Mesenchymal stem cell (in vitro differentiated cells and primary cell): Measurements from ENCODE around the gene COL24A1.

Source experiments
- DNase-seq: peaks from one replicate; pipeline ENCODE4 v3.0.0-alpha.2; 2013
- H2AFZ ChIP-seq: one replicate; pipeline ENCODE4 v1.6.1; 2013; ENCODE audit warnings: low read depth, mild to moderate bottlenecking, control low read depth, inconsistent platforms, low read length, moderate library complexity
- H2AK5ac ChIP-seq: 2 replicates; pipeline ENCODE4 v1.6.1; 2013; ENCODE audit warnings: low read length, moderate library complexity, mild to moderate bottlenecking, inconsistent platforms; ENCODE audit not compliant: severe bottlenecking
- H2BK120ac ChIP-seq: one replicate; pipeline ENCODE4 v1.6.1; 2013; ENCODE audit warnings: low read depth, mild to moderate bottlenecking, inconsistent platforms, low read length, moderate library complexity
- H2BK12ac ChIP-seq, 2 experiments: one replicate each; pipeline ENCODE4 v1.6.1; 2013; ENCODE audit warnings: inconsistent platforms in 2 of 2, low read length in 2 of 2, mild to moderate bottlenecking in 2 of 2, moderate library complexity in 2 of 2, control low read depth in 1 of 2
- H2BK15ac ChIP-seq: one replicate; pipeline ENCODE4 v1.6.1; 2013; ENCODE audit warnings: mild to moderate bottlenecking, low read depth, inconsistent platforms; ENCODE audit not compliant: poor library complexity, severe bottlenecking
- H2BK5ac ChIP-seq: 2 replicates; pipeline ENCODE4 v1.6.1; 2013; ENCODE audit warnings: low read depth, mild to moderate bottlenecking, low read length, control low read depth, inconsistent platforms; ENCODE audit not compliant: poor library complexity, severe bottlenecking
- H3K14ac ChIP-seq, 2 experiments: one replicate each; pipeline ENCODE4 v1.6.1; 2013; ENCODE audit warnings: inconsistent platforms in 2 of 2, low read length in 2 of 2, control low read depth in 1 of 2, mild to moderate bottlenecking in 1 of 2, moderate library complexity in 1 of 2
- H3K18ac ChIP-seq, 2 experiments: one replicate each; pipeline ENCODE4 v1.6.1; 2013; ENCODE audit warnings: inconsistent platforms in 2 of 2, low read length in 2 of 2, control low read depth in 1 of 2, low read depth in 1 of 2, mild to moderate bottlenecking in 1 of 2
- H3K23ac ChIP-seq, 2 experiments: one replicate each; pipeline ENCODE4 v1.6.1; 2013; ENCODE audit warnings: inconsistent platforms in 2 of 2, low read length in 2 of 2, mild to moderate bottlenecking in 2 of 2, moderate library complexity in 2 of 2, control low read depth in 1 of 2
- H3K27ac ChIP-seq: 2 replicates; pipeline ENCODE4 v1.5.1; 2013; ENCODE audit warnings: mild to moderate bottlenecking, moderate library complexity, low read length, control low read depth, inconsistent platforms; ENCODE audit not compliant: poor library complexity, severe bottlenecking
- H3K27me3 ChIP-seq, 2 experiments: 2 replicates each; pipeline versions ENCODE4 v1.6.1 to v1.7.0; 2013; ENCODE audit warnings: low read length in 2 of 2, mild to moderate bottlenecking in 2 of 2, moderate library complexity in 2 of 2, control low read depth in 1 of 2, inconsistent platforms in 1 of 2; ENCODE audit not compliant: control insufficient read depth in 1 of 2, insufficient read depth in 1 of 2
- H3K36me3 ChIP-seq, 2 experiments: 2 replicates each; pipeline versions ENCODE4 v1.6.1 to v1.7.0; 2013; ENCODE audit warnings: low read length in 2 of 2, control low read depth in 1 of 2, inconsistent platforms in 1 of 2, low read depth in 1 of 2, mild to moderate bottlenecking in 1 of 2; ENCODE audit not compliant: insufficient read depth in 2 of 2, control insufficient read depth in 1 of 2
- H3K4ac ChIP-seq, 2 experiments: one replicate each; pipeline ENCODE4 v1.6.1; 2013; ENCODE audit warnings: inconsistent platforms in 2 of 2, low read length in 2 of 2, mild to moderate bottlenecking in 2 of 2, moderate library complexity in 2 of 2, control low read depth in 1 of 2, low read depth in 1 of 2
- H3K4me1 ChIP-seq: 2 replicates; pipeline ENCODE4 v1.6.1; 2013; ENCODE audit warnings: low read depth, low read length, control low read depth; ENCODE audit not compliant: control insufficient read depth, insufficient read depth
- H3K4me2 ChIP-seq: 2 replicates; pipeline ENCODE4 v1.6.1; 2013; ENCODE audit warnings: low read length, mild to moderate bottlenecking, inconsistent platforms; ENCODE audit not compliant: poor library complexity, severe bottlenecking
- H3K4me3 ChIP-seq, 2 experiments: 2 replicates each; pipeline versions ENCODE4 v1.5.1 to v1.7.0; 2013; ENCODE audit warnings: low read length in 2 of 2, mild to moderate bottlenecking in 2 of 2, control low read depth in 1 of 2, low read depth in 1 of 2; ENCODE audit not compliant: insufficient read depth in 1 of 2
- H3K79me1 ChIP-seq: replicated peaks from 2 replicates; pipeline ENCODE4 v1.6.1; 2013; ENCODE audit warnings: mild to moderate bottlenecking, control low read depth, low read length, inconsistent platforms; ENCODE audit not compliant: poor library complexity, severe bottlenecking
- H3K9ac ChIP-seq: 2 replicates; pipeline ENCODE4 v1.7.0; 2013; ENCODE audit warnings: mild to moderate bottlenecking, low read length, moderate library complexity
- H3K9me3 ChIP-seq: 2 replicates; pipeline ENCODE4 v1.7.0; 2013; ENCODE audit warnings: mild to moderate bottlenecking, low read length; ENCODE audit not compliant: control insufficient read depth
- H4K8ac ChIP-seq: one replicate; pipeline ENCODE4 v1.6.1; 2013; ENCODE audit warnings: inconsistent platforms, mild to moderate bottlenecking, low read length, moderate library complexity
- H4K91ac ChIP-seq: one replicate; pipeline ENCODE4 v1.6.1; 2013; ENCODE audit warnings: mild to moderate bottlenecking, low read length, inconsistent platforms
- WGBS: methylation state at CpG from one replicate; pipeline ENCODE4 v1.1.7; 2013; ENCODE audit warnings: mixed read lengths; 5-methylcytosine and 5-hydroxymethylcytosine counted together

The COL24A1 gene

DNA sequence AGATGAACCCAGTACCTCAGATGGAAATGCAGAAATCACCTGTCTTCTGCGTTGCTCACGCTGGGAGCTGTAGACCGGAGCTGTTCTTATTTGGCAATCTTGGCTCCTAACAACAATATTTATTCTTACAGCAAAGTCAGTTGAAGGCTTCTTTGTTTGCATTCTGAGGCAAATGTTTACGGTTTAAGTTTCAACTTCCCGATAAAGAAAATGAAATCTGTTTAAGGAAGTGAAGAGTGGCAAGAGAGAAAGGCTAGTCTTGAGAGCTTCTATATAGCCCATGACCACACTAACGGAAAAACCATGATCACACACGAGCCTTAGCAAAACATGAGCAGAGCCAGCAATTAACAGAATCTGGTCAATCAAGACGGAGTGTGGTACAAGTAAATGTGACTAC lies 325.7 kb downstream of the COL24A1 start:
- WGBS, result 78% methylated on average over 3 of the region's 8 CpGs
- H3K36me3 ChIP-seq, result no peaks in the 10 kb centered on the region
- no peaks in the 10 kb centered on the region for H3K79me1 ChIP-seq
- H3K4me3 ChIP-seq, result no peak overlapping the region
- no peak overlapping the region for H3K23ac ChIP-seq
- H3K14ac ChIP-seq, result no peak overlapping the region
- H2AFZ ChIP-seq, result no peak overlapping the region
- no peaks in the 10 kb centered on the region for H3K4me1 ChIP-seq
- H2BK120ac ChIP-seq, result no peak overlapping the region
- H2BK5ac ChIP-seq, result no peak overlapping the region
- no peak overlapping the region for H3K18ac ChIP-seq
- no peak overlapping the region for H3K4ac ChIP-seq
- no peak overlapping the region for H2BK12ac ChIP-seq
- H2AK5ac ChIP-seq, result no peak overlapping the region
- no peaks in the 10 kb centered on the region for H3K9me3 ChIP-seq
- H4K91ac ChIP-seq, result no peak overlapping the region
- H3K27ac ChIP-seq, result no peak overlapping the region
- no peak overlapping the region for H4K8ac ChIP-seq
- H2BK15ac ChIP-seq, result no peak overlapping the region
- peak; percentile 66 for DNase-seq
- no peaks in the 10 kb centered on the region for H3K27me3 ChIP-seq
- H3K9ac ChIP-seq, result no peak overlapping the region
- no peak overlapping the region for H3K4me2 ChIP-seq

DNA sequence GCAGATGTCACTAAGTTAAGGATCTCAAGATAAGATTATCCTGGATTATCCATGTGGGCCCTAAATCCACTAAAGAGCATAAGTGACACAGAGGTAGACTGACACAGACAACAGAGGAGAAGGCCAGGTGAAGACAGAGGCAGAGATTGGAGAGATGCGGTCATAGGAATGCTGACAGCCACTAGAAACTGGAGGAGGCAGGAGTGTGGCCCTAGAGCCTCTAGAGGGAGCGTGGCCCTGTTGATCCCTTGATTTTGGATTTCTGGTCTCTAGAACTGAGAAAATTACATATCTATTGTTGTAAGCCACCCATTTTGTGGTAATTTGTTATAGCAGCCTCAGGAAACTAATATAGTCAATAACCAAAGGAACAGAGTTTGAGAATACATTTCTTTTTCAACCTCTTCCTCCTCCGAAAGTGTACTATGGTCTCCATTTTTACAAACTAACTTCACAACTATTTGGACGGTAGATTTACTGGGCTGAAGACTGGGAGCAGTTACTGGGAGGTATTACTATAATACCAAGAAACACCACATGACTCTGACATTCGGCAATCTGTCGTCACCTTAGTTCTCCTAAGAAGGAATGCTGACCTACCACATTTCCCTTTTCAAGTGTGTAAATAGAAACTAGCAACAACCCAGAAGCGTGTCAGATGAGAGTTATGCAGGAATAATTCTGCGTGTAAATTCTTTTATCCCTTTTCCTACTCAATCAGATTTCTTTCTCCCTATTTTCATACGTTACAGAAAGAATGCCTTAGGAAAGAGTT lies 332.3 kb downstream of the COL24A1 start:
- H3K4me2 ChIP-seq, result no peak overlapping the region
- H2BK5ac ChIP-seq, result no peak overlapping the region
- H3K4ac ChIP-seq, result no peak overlapping the region
- WGBS, result 94% methylated on average over 6 of the region's 9 CpGs
- H3K9me3 ChIP-seq, result no peaks in the 10 kb centered on the region
- no peak overlapping the region for H4K91ac ChIP-seq
- H2BK15ac ChIP-seq, result no peak overlapping the region
- H3K36me3 ChIP-seq, result no peaks in the 10 kb centered on the region
- H3K9ac ChIP-seq, result no peak overlapping the region
- H4K8ac ChIP-seq, result no peak overlapping the region
- no peak overlapping the region for H3K14ac ChIP-seq
- no peak overlapping the region for H3K23ac ChIP-seq
- H2AK5ac ChIP-seq, result no peak overlapping the region
- DNase-seq, result no peak
- no peaks in the 10 kb centered on the region for H3K27me3 ChIP-seq
- no peak overlapping the region for H2BK12ac ChIP-seq
- H3K4me1 ChIP-seq, result no peaks in the 10 kb centered on the region
- H3K18ac ChIP-seq, result no peak overlapping the region
- no peak overlapping the region for H3K27ac ChIP-seq
- no peaks in the 10 kb centered on the region for H3K79me1 ChIP-seq
- no peak overlapping the region for H3K4me3 ChIP-seq
- H2AFZ ChIP-seq, result no peak overlapping the region
- no peak overlapping the region for H2BK120ac ChIP-seq

DNA sequence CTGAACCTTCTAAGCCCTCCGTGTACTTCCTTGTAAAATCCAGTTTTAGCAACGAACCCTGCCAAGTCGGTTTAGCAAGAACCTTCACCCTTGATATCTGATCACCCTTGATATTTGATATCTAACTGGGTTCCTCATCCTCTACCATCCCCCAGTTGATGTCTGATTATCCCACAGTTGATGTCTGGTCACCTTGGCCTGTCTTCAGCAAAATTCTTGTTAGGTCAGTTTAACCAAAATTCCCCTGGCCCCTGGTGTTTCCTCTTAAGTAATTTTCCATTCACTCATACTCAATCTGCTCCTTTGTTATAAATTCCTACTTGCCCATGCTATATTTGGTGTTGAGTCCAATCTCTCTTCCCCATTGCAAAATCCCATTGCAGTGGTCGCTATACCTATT lies 333.9 kb downstream of the COL24A1 start:
- H3K36me3 ChIP-seq, result no peaks in the 10 kb centered on the region
- H3K4me1 ChIP-seq, result no peaks in the 10 kb centered on the region
- DNase-seq, result no peak
- no peak overlapping the region for H3K18ac ChIP-seq
- no peaks in the 10 kb centered on the region for H3K27me3 ChIP-seq
- H4K8ac ChIP-seq, result no peak overlapping the region
- WGBS, result 94% methylated on average over 3 of the region's 4 CpGs
- H3K27ac ChIP-seq, result no peak overlapping the region
- H3K4me2 ChIP-seq, result no peak overlapping the region
- H3K9me3 ChIP-seq, result no peaks in the 10 kb centered on the region
- H2BK15ac ChIP-seq, result no peak overlapping the region
- no peak overlapping the region for H3K23ac ChIP-seq
- H2BK12ac ChIP-seq, result no peak overlapping the region
- no peak overlapping the region for H2BK120ac ChIP-seq
- H2BK5ac ChIP-seq, result no peak overlapping the region
- no peak overlapping the region for H2AFZ ChIP-seq
- H3K79me1 ChIP-seq, result no peaks in the 10 kb centered on the region
- H2AK5ac ChIP-seq, result no peak overlapping the region
- no peak overlapping the region for H4K91ac ChIP-seq
- no peak overlapping the region for H3K4ac ChIP-seq
- H3K4me3 ChIP-seq, result no peak overlapping the region
- H3K14ac ChIP-seq, result no peak overlapping the region
- no peak overlapping the region for H3K9ac ChIP-seq

DNA sequence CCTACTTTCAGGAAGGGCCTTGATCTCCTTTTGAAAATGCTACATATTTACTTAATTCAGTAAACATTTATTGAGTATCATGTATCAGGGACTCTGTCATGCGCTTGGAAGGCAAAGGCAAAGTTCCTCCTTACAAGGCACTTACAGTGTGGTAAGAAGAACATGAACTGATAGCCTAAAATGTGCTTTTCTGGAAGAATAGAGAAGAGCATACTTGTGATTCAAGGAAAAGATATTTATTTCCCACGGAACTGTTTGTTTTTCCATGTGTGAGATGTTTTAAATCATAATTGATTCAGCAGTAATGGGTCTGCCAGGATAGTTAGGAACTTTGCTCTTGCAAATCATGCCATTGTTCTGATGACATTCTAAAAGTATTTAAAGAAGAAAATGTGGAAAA lies 338.2 kb downstream of the COL24A1 start:
- Histone ChIP-seq H2BK15ac (no peak overlapping the region), H3K4me2 (no peak overlapping the region), H2BK120ac (no peak overlapping the region), H3K14ac (no peak overlapping the region), H2AK5ac (no peak overlapping the region), H3K36me3 (no peaks in the 10 kb centered on the region), H4K91ac (no peak overlapping the region), H3K27me3 (no peaks in the 10 kb centered on the region), H4K8ac (no peak overlapping the region), H3K9me3 (no peaks in the 10 kb centered on the region), H3K9ac (peak overlapping the region; percentile 15), H2BK5ac (no peak overlapping the region), H3K18ac (no peak overlapping the region), H3K4me3 (no peak overlapping the region), H2BK12ac (no peak overlapping the region), H2AFZ (no peak overlapping the region), H3K23ac (no peak overlapping the region), H3K4ac (no peak overlapping the region), H3K79me1 (no peaks in the 10 kb centered on the region), H3K27ac (no peak overlapping the region), H3K4me1 (no peaks in the 10 kb centered on the region)
- DNase-seq, result peak; percentile 15
- WGBS, result 46% methylated on average over 2 of the region's 2 CpGs
